ENCODE results near the gene MC4R.

The MC4R gene

GRCh38 chr18:60327880-60328279 is 44.7 kb downstream of the MC4R start:
- no peak for DNase-seq (ENCODE audit: low read depth)

- DNase-seq (ENCODE audit: low read depth) = peak; percentile 58
Measured at GRCh38 chr18:60322591-60322990, 50.0 kb downstream of the MC4R start.
